NCI-H128 (cell line): ENCODE results near the gene TSHZ1.
"Not testable (repeated sequence)": the region's sequence is repeated elsewhere in the genome, so short reads cannot be mapped to it uniquely, and the experiment has no call there.

Experiments
- DNase-seq: peaks from one replicate; lab custom pipeline; 2025; ENCODE audit not compliant: unreplicated experiment; lab: John Stamatoyannopoulos, UW

The TSHZ1 gene

DNA sequence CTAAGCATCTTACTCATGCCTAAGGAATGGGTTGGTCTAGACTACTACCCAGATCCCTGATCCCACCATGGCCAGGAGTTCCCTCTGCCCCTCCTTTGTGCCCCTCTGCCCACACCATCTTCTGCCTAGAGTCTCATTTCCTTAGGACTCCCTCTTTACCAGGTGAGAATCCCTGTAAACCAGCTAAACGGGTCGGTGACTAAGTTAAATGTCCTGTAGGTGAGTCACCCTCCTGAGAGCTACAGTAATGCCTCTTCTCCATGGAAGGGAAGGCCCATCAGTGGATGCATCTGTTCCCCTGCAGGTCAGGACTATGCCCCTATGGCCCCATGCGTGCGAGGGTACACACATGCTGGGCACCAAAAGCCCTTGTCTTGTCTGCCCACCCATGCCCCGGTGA, 27.1 kb upstream of the TSHZ1 start:
- DNase-seq, result no peak

DNA sequence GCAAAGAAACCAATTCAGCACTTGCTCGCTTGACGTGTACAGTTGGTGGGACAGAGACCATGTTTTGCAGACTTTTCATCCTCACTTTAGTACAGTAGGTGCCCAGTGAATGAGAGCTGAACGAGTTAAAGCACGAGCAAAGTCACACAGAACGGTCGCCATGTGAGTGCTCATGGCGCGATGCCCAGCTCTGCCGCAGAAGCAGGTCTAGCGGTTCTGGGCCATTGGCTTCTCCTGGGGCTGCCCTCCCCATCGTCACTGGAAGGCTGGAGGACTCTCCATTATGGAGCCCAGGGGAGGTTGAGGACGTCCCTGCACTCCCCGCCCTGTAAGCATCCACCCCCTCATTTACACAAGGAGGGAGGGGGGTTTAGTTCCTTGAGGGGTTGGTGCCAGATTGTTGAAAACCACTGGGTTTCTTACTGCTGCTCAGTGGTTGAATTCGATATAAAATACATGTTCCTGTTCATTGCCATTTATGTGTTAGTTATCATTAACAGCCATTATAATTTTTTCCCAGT, 26.6 kb upstream of the TSHZ1 start:
- no peak for DNase-seq

DNA sequence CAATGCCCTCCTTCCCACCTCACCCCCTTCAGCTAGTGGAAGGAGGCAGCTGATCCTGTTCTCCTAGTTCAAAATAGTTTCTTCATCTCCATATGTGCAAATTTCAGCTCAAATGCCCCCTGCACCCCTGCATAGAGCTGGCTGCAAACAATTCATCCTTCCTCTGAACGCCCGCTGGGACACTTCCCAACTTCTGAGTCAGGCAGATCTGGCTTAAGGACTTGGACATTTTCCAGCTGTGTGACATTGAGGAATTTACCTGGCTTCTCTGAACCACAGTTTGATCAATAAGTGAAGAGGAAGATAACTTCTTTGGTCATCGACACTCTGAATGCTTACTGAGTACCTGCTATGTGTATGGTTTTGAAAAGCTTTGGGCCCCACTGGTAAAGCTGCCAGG, 25.1 kb upstream of the TSHZ1 start:
- no peak for DNase-seq

DNA sequence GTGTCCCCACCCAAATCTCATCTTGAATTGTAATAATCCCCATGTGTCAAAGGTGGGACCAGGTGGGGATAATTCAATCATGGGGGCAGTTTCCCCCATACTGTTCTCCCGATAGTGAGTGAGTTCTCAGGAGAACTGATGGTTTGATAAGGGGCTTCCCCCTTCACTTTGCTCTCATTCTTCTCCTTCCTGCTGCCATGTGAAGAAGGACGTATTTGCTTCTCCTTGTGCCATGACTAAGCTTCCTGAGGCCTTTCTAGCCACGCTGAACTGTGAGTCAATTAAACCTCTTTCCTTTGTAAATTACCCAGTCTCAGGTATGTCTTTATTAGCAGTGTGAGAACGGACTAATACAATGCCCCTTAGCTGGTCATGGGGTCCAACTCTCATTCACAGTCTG, 22.9 kb upstream of the TSHZ1 start:
- not testable (repeated sequence) for DNase-seq

DNA sequence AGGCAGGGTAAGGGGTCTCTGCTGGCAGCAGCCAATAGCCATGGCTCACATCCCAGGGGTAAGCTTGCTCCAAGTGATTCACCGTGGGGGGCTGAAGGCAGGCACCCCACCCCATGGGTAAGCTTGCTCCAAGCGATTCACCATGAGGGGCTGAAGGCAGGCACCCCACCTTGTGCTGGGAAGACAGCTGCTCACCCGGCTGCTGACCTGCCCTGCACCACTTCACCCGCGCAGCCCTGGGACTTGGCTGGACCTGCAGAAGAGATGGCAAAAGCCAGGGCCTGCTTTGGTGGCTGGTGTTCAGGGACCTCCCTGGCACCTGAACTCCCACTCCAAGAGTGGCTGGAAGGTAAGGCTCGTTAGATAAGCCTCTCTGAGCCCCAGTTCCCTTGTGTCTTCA, 20.9 kb upstream of the TSHZ1 start:
- DNase-seq, result no peak

DNA sequence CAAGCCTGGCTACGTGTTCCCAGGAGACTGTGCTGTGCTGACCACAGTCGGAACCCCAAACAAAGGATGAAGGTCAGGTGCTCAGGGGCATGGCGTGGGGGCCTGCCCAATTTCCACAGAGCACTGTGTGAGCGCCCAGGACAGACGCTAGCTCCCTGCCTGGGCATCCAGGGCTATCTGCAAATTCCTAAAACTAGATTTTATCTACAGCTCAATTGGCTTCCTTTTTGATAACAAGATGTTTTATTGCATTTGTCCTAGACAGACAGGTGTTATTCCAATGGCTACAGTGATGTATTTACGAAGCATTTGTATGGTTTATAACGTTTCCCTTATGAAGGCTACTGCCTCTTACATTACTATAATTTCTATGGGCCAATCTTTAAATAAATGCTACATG, 17.7 kb upstream of the TSHZ1 start:
- no peak for DNase-seq

DNA sequence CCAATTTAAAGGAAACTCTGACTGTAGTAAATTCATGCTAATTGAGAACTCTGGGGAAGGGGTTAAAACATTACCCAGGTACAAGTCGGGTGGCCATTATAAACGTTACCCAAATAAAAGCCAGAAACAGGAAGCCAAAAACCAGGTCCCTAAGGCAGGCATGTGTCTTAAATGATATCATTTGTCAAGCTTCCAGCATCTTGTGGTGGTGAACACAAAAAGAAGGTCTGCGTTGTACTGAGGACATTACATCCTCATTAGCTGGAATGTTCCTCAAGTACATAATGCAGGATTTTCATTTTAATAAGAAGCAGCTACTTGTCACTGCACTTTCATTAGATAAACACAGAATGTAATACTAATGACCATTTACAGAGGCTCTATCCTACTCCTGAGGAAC, 12.6 kb upstream of the TSHZ1 start:
- DNase-seq, result no peak

DNA sequence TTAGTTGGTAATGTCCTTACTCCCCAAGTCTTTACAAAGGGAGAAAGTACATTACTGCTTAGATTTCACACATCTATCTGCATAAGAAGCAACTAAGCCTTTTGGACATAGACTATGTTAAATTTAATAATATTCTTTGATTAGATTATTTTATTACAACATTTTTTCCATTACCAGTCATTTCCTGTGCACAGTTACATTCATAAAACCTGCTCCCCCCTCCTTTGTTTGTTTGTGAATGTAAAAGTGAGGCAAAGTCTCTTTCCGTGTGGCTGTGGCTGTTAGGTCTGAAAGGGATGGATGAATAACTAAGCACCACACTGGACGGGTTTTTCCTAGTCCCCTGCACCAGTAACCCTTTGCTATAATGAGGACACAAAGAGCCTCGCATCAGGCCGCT, 11.3 kb upstream of the TSHZ1 start:
- DNase-seq, result no peak

DNA sequence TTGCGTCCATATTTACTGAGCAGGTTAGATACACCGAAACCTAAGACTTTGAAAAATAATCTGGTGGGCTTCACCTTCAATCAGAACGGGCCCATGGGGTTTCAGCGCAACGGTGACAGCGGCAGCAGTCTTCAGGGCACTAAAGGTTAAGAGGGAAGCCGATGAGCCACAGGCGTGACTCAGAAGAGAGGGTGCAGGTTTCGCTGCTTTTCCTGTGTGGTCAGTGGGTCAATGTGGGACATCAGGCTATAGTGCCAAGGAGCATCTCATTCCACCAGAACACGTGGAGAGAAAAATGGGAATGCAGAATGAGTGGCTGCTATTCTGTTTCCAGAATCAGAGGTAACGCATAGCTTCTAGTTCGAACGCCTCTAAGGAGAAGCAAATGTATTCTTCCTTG, 10.5 kb upstream of the TSHZ1 start:
- no peak for DNase-seq

DNA sequence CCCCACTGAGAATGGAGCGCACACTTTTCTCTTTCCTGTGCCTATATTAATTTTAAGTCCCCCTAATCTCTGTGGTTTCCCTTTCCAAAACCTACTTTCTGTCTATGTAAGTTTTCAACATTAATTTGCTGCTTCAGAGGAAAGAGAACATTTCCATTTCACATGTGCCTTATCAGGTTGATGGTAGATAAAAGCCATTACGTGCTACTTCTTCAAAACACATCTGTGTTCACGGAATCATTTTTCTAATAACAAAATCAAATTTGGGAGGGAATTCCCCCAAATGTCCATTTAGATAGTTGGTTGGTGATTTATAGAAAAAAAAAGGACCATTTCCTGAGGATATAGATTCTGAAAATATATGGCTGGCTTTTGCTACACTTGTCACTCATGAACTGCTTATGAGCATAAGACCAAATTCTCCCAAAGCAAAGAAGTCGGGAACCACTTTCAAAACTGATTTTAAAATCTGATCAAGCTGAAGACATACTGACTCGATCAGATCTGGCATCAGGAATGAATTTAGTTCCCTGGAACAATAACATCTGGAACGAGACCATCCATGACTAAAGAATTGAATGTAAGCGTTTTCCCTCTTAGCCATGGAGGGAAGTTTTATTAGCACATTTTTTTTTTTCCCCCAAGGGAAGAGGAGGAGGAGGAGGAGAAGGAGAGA, 9.9 kb upstream of the TSHZ1 start:
- DNase-seq, result no peak

DNA sequence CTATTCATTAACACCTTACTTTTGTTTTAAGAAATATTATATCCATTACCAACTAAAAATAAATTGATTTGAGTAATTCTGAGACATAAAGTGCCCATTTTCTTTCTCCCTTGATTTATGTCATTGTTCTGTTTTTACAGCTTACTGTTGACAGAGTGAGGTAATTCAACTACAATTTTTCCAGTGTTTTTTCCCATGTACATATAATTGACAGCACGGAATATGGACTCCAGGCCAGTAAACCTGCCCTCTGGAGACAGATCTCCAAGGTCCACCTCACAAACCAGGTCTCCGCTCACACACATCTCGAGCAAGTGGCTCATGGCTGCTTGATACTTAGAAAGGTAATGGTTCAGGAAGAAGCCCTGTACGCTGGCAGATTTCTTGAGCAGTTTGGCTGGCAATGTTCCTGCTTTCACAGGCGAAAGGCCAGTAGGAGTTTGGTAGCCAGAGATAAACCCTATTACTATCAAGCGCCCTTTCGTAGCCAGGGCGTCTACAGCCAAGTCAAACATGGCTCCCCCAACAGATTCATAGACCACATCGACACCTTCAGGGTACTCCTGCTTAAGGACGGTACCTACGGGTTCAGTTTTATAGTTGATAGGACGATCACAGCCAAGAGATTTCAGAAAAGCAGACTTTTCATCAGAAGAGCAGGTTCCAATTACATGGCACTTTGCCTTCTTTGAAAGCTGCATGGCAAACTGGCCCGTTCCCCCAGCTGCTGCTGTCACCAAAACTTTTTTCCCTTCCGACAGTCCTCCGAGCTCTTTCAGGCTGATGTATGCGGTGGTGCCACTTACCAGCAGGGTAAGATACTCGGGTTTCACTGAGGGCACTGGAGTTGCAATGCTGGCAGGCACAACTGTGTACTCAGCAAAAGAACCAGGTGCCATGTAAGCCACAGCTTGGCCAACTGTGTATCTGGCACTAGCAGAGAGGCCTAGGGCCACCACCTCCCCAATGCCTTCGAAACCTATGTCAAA, 9.0 kb upstream of the TSHZ1 start:
- no peak for DNase-seq

DNA sequence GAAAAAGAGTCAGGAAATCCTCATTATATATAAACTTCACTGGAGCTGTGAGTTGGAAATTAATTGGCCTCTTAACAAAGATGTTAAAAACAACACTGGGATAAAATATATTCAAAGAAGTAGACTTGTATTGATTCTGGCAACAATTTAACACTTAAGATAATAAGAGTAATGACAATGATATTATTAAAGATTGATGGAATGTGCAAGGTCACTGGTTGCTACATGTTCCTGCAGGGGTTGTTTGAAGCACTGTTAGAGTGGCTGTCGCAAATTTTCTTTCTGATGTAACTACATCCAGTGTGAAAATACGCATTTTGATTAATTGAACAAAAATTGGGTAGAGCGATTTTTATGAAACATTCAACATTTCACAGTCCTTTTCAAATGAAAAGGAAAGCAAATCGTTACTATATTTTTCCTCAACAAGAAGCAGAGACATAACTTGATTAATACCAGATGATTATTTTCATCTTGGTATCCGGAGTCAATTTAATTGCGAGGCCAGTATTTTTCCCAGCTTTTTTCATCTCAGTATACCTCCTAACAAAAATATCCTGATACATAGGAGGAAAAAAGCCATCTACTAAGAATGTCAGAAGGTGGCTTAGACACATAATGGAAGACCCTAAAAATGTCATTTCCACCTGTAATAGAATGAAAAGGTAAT, 7.8 kb upstream of the TSHZ1 start:
- no peak for DNase-seq

DNA sequence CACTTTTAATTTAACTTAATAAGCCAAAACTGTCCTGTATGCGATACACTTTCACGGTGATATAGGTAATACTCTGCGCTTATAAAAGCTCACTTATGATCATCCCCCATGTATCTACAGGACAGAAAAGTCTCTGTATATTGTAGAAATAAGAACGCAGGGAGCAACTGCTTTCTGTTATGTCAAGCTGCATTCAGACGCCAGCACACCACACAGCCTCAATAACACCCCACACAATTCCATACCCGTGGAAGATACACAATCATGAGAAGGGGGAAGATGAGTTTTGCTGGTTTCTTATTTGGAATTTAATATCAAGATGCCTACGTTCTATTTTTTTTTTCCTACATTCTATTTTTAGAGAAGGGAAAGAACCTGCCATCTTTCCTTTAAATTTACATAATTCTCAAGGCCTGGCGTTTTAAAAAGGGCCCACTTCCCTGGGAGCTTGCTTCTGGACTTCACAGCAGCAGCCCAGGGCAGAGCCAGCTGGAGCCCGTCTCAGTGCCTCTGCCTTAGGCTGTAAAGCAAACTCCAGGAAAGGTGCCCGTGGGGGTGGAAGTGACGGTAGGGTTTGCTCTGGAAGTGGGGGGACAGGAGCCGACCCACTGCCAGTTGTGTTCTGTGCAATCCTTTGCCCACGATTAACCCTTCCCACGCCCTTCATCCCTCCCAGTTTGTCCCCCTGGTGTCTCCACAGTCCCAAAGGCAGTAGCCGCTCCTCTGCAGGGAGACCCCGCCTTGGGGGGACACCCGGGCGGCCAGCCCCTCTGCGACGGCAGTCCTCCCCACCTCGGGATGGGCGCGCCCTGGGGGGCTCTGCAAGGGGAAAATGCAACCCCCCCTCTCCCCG, 7.0 kb upstream of the TSHZ1 start:
- DNase-seq, result no peak

DNA sequence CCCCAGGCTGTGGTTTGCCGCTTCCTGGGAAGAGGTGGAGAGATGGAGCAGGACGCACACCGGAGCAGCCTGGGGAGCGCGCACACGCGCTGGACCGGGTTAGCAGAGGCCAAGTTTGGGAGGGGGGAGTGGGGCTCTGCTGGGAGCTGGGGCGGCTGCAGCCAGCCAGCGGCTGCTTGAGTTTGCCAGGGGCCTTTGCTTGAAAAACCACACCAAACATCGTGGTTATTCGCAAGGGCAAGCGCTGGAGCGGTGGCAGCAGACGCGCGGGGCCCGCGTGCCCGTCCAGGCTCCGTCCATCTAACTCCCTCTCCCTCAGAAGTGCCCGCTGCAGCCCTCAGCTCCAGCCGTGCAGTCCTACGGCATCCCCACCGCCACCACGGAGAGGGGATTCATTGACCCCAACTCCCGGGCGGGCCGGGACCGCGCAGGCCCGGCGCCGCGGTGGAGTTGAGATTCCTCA, 6.3 kb upstream of the TSHZ1 start:
- DNase-seq, result no peak

DNA sequence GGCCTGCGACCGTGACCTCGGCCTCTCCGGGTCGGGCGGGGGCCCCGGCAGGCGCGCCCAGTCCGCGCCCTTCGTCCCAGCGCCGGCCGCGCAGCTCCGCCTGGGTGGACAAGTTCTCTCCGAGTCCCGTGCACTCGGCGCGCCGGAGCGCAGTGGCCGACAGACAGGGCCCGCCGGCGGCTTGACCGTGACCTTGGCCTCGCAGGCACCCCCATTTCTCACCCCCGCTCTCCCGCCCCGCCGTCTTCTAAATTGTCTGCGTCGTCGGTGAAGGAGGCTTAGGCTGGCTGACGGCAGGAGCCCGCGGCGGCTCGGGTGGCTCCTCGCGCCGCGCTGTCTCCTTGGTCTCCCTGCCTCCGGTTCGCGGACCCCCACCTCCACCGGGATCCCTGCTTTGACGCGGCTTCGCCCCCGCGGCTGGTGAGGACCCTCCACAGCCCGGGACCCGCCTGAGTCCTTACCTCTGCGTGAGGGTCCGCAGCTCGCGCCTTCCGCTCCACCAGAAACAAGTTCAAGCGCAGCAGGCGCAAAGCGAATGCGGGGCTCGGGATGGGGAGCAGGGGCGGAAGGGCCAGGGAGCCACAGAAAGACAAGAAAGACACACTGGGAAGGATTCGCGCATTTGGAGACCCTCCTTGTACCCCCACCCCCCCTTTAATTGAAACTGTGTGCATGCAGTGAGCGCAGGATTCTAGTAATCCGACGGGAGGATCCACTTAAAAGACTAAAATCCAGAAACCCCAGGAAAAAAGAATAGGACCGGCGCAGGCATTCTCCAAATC, 5.7 kb upstream of the TSHZ1 start:
- no peak for DNase-seq

DNA sequence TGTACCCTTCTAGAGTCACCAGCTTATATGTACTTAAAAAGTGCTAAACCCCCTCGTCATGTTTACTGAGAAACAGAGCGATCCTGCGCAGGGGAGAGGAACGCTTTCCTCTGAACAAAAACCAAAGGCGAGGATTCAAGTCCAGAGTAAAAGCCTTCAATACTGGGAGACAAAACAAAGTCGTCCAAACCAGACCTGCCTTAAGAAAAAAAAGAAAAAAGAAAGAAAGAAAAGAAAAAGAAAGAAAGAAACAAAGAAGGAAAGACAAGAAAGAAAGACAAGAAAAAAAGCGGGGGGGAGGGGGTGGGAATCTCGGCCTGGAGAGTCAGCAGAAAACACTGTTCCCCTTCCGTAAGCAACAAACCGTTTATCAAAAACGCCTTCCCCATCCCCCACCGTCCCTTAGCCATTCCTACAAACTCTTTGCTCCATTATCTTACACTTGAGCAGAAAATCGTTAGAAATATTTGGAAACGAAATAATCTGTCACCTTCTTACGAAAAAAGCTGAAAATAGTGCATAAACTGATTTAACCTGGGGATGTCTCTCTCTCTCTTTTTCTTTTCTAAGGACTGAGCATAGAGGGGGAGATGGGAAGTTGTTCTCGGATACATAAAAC, 5.0 kb upstream of the TSHZ1 start:
- no peak for DNase-seq

DNA sequence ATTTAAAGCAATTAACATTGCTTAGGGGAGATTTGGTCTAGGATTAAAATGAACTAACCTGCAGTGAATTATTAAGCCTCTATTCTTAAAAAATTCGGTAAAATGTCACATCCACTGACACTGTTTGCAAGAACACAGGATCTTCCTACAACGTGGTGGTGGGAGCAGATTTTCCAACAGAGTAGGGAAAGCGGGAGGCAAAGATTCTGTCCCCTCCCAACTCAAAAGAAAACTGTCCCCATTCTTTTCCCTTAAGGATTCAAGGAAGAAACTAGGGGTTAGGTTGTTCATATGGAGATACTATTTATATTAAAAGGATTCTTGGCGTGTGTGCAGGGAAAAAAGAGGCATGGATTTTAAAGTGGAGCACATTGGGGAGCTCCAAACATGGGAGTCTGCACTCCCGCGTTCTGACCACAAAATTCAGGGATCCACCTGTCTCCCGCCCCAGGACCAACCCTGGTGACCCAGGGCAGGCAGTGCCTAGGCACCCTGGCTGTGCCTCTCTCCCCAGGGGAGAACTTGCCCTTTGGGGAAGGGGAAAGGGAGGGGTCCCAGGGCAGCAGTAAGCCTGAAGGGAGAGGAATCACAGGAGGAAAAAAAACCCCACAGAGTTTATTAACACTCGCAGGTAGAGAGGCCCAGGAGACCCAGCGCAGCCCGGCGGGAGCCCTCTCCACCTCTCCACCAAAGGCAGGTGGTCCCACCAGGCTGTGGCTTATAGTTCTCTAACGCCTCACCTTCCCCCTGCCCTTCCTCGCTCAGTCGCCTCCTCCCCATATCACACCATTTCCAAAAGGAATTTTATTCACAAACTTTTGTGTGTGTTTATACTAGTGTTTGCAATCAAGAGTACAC, 3.9 kb upstream of the TSHZ1 start:
- no peak for DNase-seq
